ENCODE results near the gene LAGE3.

DNA sequence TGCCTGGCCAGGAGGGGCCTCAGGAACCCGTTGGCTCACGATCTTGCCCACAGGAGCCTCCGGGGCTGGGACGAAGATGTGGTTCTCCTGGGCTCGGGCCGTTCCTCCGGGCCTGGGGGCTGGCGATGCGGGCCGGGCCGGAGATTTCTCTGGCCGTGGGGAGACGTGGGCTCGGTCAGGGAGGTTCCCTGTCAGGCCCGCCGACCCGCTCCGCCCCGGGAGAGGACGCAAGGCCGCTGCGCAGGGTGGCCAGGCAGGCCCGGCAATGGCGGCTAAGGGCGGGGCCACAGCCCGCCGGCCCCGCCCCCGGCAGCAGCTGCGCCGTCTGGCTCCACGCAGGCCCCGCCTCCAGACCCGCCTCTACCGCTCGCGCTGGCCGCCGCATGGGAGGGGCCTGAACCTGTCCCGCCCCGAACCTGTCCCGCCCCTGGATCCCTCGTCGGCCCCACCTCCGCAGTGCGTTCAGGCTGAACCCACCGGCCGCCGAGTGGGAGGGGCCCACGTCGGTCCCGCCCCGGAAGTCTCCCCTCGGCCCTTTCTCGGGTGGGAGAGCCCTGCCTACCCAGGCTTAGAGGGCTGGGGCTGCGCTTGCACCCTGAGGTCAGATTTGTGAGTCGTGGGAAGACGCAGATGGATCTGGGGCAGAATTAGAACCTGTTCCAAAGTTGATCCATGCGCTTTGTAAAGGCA is 37.0 kb upstream of the LAGE3 start, which contains the start of gene FAM3A:
- TF ChIP-seq, protein P1, sequence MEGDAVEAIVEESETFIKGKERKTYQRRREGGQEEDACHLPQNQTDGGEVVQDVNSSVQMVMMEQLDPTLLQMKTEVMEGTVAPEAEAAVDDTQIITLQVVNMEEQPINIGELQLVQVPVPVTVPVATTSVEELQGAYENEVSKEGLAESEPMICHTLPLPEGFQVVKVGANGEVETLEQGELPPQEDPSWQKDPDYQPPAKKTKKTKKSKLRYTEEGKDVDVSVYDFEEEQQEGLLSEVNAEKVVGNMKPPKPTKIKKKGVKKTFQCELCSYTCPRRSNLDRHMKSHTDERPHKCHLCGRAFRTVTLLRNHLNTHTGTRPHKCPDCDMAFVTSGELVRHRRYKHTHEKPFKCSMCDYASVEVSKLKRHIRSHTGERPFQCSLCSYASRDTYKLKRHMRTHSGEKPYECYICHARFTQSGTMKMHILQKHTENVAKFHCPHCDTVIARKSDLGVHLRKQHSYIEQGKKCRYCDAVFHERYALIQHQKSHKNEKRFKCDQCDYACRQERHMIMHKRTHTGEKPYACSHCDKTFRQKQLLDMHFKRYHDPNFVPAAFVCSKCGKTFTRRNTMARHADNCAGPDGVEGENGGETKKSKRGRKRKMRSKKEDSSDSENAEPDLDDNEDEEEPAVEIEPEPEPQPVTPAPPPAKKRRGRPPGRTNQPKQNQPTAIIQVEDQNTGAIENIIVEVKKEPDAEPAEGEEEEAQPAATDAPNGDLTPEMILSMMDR (IDR thresholded peaks at IDR 0.05) = no peak
- peak in 1 of 2 donors; percentile 53 for TF ChIP-seq POLR2A (IDR thresholded peaks at IDR 0.05)
